Natural killer cell (primary cell): Measurements from ENCODE around the gene ATP10A. TPM values are rescaled to one million over a fixed set of nuclear protein-coding genes. Genes with fewer than 3 reads are reported as not detected.

Source experiments
- ATAC-seq, 3 donors: fragments of 150-1000 bp in 2 of 3; fragments of 200-7000 bp in 1 of 3; cut with Tn5 transposase; 1 replicate in 1 of 3; 2 replicates in 2 of 3; pipeline ENCODE4 v1.10.0; 2021; ENCODE audit warnings: mild to moderate bottlenecking in 2 of 3, moderate library complexity in 2 of 3
- DNase-seq, 2 donors: peaks; one replicate each; pipeline versions ENCODE4 v3.0.0 to v3.0.0-alpha.2; 2013 to 2021; ENCODE audit warnings: mixed read lengths in 1 of 2
- H3K27ac ChIP-seq: one replicate; pipeline ENCODE4 v1.5.1; 2013; ENCODE audit warnings: mild to moderate bottlenecking, low read length
- H3K27me3 ChIP-seq: one replicate; pipeline ENCODE4 v1.6.1; 2013; ENCODE audit warnings: low read length; ENCODE audit not compliant: control insufficient read depth, insufficient read depth
- H3K36me3 ChIP-seq: one replicate; pipeline ENCODE4 v1.6.1; 2013; ENCODE audit warnings: low read length; ENCODE audit not compliant: control insufficient read depth, insufficient read depth
- H3K4me1 ChIP-seq: one replicate; pipeline ENCODE4 v1.6.1; 2013; ENCODE audit warnings: low read length; ENCODE audit not compliant: control insufficient read depth, insufficient read depth
- H3K4me3 ChIP-seq: one replicate; pipeline ENCODE4 v1.5.1; 2013; ENCODE audit warnings: low read length
- H3K9me3 ChIP-seq: one replicate; pipeline ENCODE4 v1.6.1; 2013; ENCODE audit warnings: low read length; ENCODE audit not compliant: control insufficient read depth, insufficient read depth
- H3K27ac Mint-ChIP-seq, 2 donors: one replicate each; pipeline ENCODE4 v1.8.0; 2022; ENCODE audit warnings: mild to moderate bottlenecking in 2 of 2, mixed read lengths in 2 of 2, moderate library complexity in 1 of 2
- H3K27me3 Mint-ChIP-seq, 2 donors: one replicate each; pipeline ENCODE4 v1.8.0; 2022; ENCODE audit warnings: low read depth in 2 of 2, mixed read lengths in 2 of 2
- H3K36me3 Mint-ChIP-seq: one replicate; pipeline ENCODE4 v1.8.0; 2022; ENCODE audit warnings: mixed read lengths
- H3K4me1 Mint-ChIP-seq, 2 donors: one replicate each; pipeline ENCODE4 v1.8.0; 2022; ENCODE audit warnings: mixed read lengths in 2 of 2
- H3K4me3 Mint-ChIP-seq: one replicate; pipeline ENCODE4 v1.8.0; 2022; ENCODE audit warnings: mild to moderate bottlenecking, moderate library complexity, mixed read lengths
- H3K9me3 Mint-ChIP-seq, 2 donors: one replicate each; pipeline ENCODE4 v1.8.0; 2022; ENCODE audit warnings: mixed read lengths in 2 of 2
- CTCF ChIP-seq: fragments of 200-600 bp; IDR thresholded peaks from one replicate; pipeline ENCODE4 v1.8.0; 2022; ENCODE audit warnings: antibody characterized with exemption
- WGBS: methylation state at CpG from one replicate; pipeline ENCODE4 v1.1.7; 2013; ENCODE audit warnings: missing lambda C conversion rate; ENCODE audit not compliant: insufficient coverage; 5-methylcytosine and 5-hydroxymethylcytosine counted together
- intact Hi-C: fragments of 100-400 bp; cut with micrococcal nuclease; formaldehyde crosslinking; loops from one replicate; pipeline ENCODE4 v1.14.2; 2022
- total RNA-seq, 4 donors: library from RNA; stranded (reverse); fragments of 120-200 nt in 1 of 4; gene quantifications; one replicate each; pipeline versions ENCODE4 v1.2.3 to v1.2.4, GENCODE V29; 2013 to 2022

The ATP10A gene
- total RNA-seq, 3 donors from 2014 or later (not counting 1 experiment from before 2014, with no cell fraction given), result 50.1 to 67.0 (median 51.2) TPM

GRCh38 chr15:25670621-25671020 lies 192.5 kb downstream of the ATP10A start:
- H3K4me1 Mint-ChIP-seq, result peaks cover 12 to 14% of the 10 kb centered on the region in 2 donors
- DNase-seq, result no peak
- Histone ChIP-seq H3K27me3 (peaks cover 12% of the 10 kb centered on the region), H3K9me3 (no peaks in the 10 kb centered on the region), H3K4me1 (no peaks in the 10 kb centered on the region), H3K27ac (no peak overlapping the region), H3K36me3 (no peaks in the 10 kb centered on the region), H3K4me3 (no peak overlapping the region)
- H3K4me3 Mint-ChIP-seq, result no peak overlapping the region
- no peak for TF ChIP-seq CTCF
- H3K36me3 Mint-ChIP-seq, result no peaks in the 10 kb centered on the region
- intact Hi-C loops, result no loop called here
- no peak for ATAC-seq
- no peaks in the 10 kb centered on the region for H3K9me3 Mint-ChIP-seq
- H3K27ac Mint-ChIP-seq, result no peak overlapping the region
- H3K27me3 Mint-ChIP-seq, result peaks cover 18 to 20% of the 10 kb centered on the region in 2 donors
- WGBS, result 23% methylated on average over 3 of the region's 6 CpGs

GRCh38 chr15:25670025-25670554 lies 193.0 kb downstream of the ATP10A start:
- Mint-ChIP-seq H3K36me3 (no peaks in the 10 kb centered on the region), H3K9me3 (no peaks in the 10 kb centered on the region), H3K4me3 (no peak overlapping the region), H3K4me1 (peaks cover 12 to 14% of the 10 kb centered on the region in 2 donors), H3K27ac (no peak overlapping the region), H3K27me3 (peaks cover 18 to 23% of the 10 kb centered on the region in 2 donors)
- intact Hi-C loops, result no loop called here
- no peaks in the 10 kb centered on the region for H3K4me1 ChIP-seq
- H3K4me3 ChIP-seq, result no peak overlapping the region
- WGBS, result 5% methylated on average over 15 of the region's 15 CpGs
- ATAC-seq (no peak), DNase-seq (no peak)
- no peak for TF ChIP-seq CTCF
- no peaks in the 10 kb centered on the region for H3K9me3 ChIP-seq
- H3K27me3 ChIP-seq, result peaks cover 12% of the 10 kb centered on the region
- no peaks in the 10 kb centered on the region for H3K36me3 ChIP-seq
- H3K27ac ChIP-seq, result no peak overlapping the region

- Mint-ChIP-seq H3K27me3 (peaks cover 18 to 32% of the 10 kb centered on the region in 2 donors), H3K27ac (no peak overlapping the region), H3K9me3 (no peaks in the 10 kb centered on the region), H3K36me3 (no peaks in the 10 kb centered on the region), H3K4me1 (peaks cover 14 to 19% of the 10 kb centered on the region in 2 donors), H3K4me3 (no peak overlapping the region)
- H3K4me1 ChIP-seq, result no peaks in the 10 kb centered on the region
- H3K9me3 ChIP-seq, result no peaks in the 10 kb centered on the region
- H3K36me3 ChIP-seq, result no peaks in the 10 kb centered on the region
- no peak overlapping the region for H3K4me3 ChIP-seq
- no peak for ATAC-seq
- peaks cover 12% of the 10 kb centered on the region for H3K27me3 ChIP-seq
- no peak for TF ChIP-seq CTCF
- H3K27ac ChIP-seq, result no peak overlapping the region
- DNase-seq, result no peak
- intact Hi-C loops, result no loop called here
- WGBS, result 81% methylated on average over 4 of the region's 4 CpGs
These were observed 194.2 kb downstream of the ATP10A start for GRCh38 chr15:25668901-25669300.

- no peak for ATAC-seq
- intact Hi-C loops, result no loop called here
- Mint-ChIP-seq H3K4me3 (no peak overlapping the region), H3K4me1 (peaks cover 14 to 21% of the 10 kb centered on the region in 2 donors), H3K9me3 (no peaks in the 10 kb centered on the region), H3K27ac (no peak overlapping the region), H3K36me3 (no peaks in the 10 kb centered on the region), H3K27me3 (peaks cover 18 to 32% of the 10 kb centered on the region in 2 donors)
- no peaks in the 10 kb centered on the region for H3K4me1 ChIP-seq
- no peak for DNase-seq
- H3K36me3 ChIP-seq, result no peaks in the 10 kb centered on the region
- H3K27me3 ChIP-seq, result peaks cover 12% of the 10 kb centered on the region
- WGBS, result 88% methylated on average over 11 of the region's 11 CpGs
- no peak overlapping the region for H3K27ac ChIP-seq
- H3K4me3 ChIP-seq, result no peak overlapping the region
- H3K9me3 ChIP-seq, result no peaks in the 10 kb centered on the region
- no peak for TF ChIP-seq CTCF
These were observed 194.8 kb downstream of the ATP10A start for GRCh38 chr15:25668236-25668795.
